Transverse colon (tissue), 3 donors: ENCODE results near the gene ADIPOR1.

Source experiments
- EP300 ChIP-seq: sonication (generic); formaldehyde crosslinking; IDR thresholded peaks from one replicate; pipeline ENCODE4 v1.6.1; 2017; ENCODE audit warnings: antibody characterized with exemption, low read depth
- POLR2A ChIP-seq: fragments of 450-650 bp; IDR thresholded peaks from one replicate; pipeline ENCODE4 v1.6.1; 2016; ENCODE audit warnings: antibody characterized with exemption, mild to moderate bottlenecking, moderate library complexity
- TF ChIP-seq, protein P1 (sequence below), 5 experiments: fragments of 200-600 bp in 3 of 5; fragments of 450-650 bp in 2 of 5; sonication (generic) in 3 of 5; IDR thresholded peaks; 1 replicate in 2 of 5; 2 replicates in 3 of 5; pipeline ENCODE4 v1.5.1; 2016 to 2017; ENCODE audit warnings: antibody characterized with exemption in 5 of 5, inconsistent platforms in 3 of 5, mild to moderate bottlenecking in 2 of 5, moderate library complexity in 1 of 5

DNA sequence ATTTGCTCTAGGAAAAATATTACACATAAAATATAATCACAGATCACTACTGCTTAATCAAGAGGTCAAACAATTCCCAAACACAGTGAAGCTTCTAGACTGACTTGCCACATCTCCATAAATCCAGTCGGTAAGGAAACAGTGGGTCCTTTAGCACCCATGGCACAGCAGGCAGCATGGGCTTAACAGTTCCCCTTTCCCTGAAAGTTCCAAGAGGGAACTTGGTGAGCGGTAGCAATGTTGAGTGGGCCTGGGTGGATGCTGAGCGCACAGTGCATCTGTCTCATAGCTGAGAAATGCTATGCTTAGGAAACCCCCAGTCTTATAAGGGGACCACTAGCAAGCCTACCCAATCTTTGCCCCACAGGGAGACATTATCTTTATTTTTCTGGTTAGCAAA lies 16.7 kb upstream of the ADIPOR1 start:
- TF ChIP-seq, protein P1, sequence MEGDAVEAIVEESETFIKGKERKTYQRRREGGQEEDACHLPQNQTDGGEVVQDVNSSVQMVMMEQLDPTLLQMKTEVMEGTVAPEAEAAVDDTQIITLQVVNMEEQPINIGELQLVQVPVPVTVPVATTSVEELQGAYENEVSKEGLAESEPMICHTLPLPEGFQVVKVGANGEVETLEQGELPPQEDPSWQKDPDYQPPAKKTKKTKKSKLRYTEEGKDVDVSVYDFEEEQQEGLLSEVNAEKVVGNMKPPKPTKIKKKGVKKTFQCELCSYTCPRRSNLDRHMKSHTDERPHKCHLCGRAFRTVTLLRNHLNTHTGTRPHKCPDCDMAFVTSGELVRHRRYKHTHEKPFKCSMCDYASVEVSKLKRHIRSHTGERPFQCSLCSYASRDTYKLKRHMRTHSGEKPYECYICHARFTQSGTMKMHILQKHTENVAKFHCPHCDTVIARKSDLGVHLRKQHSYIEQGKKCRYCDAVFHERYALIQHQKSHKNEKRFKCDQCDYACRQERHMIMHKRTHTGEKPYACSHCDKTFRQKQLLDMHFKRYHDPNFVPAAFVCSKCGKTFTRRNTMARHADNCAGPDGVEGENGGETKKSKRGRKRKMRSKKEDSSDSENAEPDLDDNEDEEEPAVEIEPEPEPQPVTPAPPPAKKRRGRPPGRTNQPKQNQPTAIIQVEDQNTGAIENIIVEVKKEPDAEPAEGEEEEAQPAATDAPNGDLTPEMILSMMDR (IDR thresholded peaks at IDR 0.05), result no peak
- TF ChIP-seq POLR2A, result no peak
- TF ChIP-seq EP300, result no peak
